ENCODE data around the gene CMSS1.

CMSS1 gene

DNA sequence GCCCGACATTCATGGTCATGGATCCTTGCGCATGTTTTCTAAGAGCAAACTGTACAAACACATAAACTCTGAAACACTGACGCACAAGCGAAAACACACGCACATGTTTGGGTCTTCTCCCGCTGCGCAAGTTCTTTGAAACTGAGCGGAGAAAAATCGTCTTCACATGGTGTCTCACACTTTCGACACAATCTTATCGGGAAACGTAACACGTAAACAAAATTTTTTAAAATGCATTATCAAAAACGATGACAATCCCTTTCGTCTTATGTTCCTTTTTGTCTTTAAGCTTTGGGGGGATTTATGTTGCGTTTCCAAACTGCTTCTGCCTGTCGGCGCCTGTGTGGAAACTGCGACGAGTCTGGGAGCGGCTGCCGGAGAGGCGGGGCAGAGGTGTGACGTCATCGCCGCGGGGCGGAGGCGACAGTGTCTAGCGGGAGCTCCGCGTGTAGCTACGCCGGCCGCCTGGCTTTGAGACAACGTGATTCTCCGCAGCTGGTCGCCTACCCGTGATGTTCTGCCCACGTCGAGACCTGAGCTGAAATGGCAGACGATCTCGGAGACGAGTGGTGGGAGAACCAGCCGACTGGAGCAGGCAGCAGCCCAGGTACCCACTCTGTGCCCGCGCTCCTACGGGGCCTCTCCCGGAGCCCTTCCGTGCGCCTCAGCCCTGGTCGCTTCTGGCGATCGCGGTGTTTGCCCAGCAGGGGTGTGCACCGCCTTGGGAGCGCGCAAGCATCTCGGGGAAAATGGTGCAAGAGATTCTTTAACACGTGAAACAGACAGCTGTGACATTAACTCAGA, at the start of gene CMSS1:
TSS of gene CMSS1 (plus strand) at position 426 of the 804 bp plus-strand sequence.
- peak; percentile 95 for DNase-seq

DNA sequence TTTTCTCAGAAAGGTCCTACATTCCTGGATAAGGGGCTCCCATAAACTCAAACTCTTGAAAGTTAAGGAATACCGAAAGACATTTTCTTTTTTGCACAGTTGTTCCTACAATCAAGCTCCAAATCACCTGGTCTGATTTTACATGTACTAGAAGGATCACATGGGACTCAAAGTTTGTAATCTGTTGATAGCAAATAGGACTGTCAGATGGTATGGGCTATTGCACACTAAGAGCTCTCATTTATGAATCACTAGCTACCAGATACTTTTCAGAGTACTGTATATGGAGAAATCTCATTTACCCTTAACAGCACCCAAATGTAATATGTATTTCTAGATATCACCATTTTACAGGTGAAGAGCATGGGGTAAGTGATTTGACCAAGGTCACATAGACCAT, 49.5 kb upstream of the CMSS1 start:
- no peak for DNase-seq

DNA sequence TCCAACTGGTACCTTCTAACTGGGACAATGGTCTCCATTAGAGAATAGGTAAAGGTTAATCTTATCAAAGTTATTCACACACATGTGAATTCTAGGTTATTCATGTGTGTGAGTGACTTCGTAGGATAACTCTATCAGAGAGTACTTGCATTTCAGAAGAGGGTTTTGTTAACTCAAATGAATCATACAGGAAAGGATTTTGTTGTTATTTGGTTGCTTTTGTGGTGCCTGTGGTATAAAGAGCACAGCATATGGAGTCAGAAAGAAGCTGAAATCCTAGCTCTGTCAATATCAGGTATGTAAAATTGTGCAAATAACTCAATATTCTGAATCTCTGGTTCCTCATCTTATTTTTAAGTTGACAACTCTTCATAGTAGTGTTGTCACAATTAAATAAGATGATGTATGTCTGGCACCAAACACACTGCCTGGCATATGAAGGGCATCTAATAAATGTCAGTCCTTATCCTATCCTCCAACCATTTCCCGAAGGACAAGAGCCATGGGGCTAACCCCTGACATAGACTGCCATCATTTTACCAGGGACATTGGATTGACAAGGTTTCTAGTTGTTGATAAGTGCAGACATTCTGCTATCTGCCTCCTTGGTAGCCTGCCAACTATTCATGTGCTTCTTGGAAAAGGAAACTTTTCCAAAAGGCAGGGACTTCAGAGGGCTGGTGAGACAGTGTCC, 48.7 kb upstream of the CMSS1 start:
- DNase-seq: no peak

DNA sequence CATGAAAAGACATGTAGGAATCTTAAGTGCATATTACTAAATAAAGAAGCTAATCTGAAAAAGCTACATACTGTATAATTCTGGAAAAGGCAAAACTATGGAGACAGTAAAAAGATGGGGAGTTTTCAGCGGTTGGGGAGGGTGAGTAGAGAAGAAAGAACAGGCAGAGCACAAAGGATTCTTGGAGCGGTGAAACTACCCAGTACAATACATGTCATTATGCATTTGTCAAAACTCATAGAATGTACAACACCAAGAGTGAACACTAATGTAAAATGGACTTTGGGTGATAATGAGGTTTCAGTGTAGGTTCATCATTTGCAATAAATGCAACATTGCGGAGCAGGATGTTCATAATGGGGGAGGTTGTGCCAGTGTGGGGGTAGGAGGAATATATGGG, 45.5 kb upstream of the CMSS1 start:
- DNase-seq: no peak

DNA sequence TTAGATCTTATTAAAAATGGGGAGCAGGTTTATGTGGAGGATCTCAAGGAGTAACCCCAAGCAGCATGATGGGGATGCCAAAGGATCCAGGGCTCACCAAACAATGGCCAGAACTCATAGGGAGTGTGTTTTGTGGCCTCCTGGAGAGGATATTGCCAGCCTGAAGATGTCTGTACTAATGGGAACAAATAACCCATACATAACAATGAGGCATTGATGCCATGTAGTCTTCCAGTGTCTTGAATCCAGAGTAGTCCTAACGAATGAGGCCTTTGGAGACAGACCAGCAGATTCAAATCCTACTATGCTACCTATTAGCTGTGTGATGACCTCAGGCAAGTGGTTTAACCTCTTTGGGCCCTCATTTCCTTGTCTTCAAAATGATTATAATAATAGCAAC, 45.0 kb upstream of the CMSS1 start:
- no peak for DNase-seq

DNA sequence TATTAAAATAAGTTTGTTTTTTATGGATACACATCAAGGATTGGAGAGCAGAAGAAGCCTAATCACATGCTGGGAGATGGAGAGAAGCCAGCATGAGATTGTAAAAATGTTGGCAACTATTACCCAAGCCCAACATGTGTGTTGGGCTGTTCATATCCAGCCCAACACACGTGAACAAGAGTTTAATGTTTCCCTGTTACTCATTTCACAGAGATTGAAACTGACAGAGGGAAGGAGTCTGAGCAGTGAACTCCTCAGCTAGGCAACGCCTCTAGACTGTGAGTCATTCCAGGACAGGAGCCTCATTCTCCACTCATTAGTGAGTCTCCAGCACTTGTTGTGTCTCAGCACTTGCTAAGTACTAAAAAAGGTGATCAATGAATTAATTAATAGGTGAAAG, 43.2 kb upstream of the CMSS1 start:
- peak; percentile 63 for DNase-seq

DNA sequence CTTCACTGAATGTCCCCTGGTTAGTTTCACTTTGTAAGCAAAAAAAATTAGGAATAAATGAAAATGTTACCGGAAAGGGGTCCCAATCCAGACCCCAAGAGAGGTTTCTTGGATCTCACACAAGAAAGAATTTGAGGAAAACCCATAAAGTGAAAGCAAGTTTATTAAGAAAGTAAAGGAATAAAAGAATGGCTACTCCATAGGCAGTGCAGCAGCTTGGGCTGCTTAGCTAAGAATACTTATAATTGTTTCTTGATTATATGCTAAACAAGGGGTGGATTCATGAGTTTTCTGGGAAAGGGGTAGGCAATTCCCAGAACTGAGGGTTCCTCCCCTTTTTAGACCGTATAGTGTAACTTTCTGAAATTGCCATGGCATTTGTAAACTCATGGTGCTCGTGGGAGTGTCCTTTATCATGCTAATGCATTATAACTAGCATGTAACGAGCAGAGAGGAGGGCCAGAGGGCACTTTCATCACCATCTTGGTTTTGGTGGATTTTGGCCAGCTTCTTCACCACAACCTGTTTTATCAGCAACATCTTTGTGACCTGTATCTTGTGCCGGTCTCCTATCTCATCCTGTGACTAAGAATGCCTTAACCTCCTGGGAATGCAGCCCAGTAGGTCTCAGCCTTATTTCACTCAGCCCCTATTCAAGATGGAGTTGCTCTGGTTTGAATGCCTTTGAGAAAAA, 41.0 kb upstream of the CMSS1 start:
- no peak for DNase-seq

DNA sequence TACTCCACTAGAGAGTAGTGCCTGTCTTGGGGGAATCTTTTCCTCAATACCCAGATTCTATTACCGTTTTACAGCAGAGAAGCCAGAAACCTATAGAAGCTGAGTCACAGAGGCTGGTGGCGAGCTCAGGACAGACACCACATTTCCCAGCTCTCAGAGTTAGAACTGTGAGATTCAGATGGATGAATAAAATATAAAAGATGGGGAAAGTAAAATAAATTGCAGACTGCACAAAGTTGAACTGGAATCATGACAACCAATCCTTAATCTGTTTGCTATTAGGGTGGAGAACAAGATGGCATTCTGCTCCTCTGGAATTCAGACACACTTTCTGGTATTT, 40.5 kb upstream of the CMSS1 start:
- no peak for DNase-seq

DNA sequence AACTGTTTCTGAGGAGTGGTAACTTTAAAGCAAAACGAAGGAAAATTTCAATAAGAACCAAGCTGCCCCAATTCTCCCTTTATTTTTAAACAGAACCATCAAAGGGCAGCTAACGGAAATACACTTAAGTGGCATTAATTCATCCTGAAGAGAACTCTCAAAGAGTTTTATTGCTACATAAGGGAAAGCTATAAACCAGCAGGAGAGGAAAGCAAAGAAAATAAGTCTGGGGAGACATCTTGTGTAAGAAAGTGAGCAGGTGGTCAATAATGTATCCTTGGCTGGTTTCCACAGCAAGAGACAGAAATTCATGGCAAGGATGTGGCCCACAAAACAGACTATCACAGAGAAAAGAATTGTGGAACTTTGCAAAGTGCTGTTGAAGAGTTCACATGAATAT, 40.0 kb upstream of the CMSS1 start:
- DNase-seq: no peak

DNA sequence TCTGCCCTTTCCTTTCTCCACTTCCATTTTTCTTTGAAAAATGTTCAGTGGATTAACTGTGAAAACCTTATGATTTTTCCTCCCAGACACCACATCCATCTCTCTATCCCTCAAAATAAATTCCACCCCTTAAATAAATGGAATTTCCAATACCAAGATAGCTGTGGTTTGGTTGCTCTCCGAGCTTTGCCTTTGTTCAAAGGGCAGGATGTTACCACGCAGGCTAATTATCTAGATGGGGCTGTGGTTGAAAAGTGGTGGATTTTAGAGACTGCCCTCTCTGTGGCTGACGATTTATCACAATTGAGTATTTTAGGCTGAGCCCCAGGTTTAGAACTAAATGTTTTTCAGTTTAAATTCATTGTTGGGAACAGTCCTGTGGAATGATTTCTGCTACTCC, 36.9 kb upstream of the CMSS1 start:
- no peak for DNase-seq

DNA sequence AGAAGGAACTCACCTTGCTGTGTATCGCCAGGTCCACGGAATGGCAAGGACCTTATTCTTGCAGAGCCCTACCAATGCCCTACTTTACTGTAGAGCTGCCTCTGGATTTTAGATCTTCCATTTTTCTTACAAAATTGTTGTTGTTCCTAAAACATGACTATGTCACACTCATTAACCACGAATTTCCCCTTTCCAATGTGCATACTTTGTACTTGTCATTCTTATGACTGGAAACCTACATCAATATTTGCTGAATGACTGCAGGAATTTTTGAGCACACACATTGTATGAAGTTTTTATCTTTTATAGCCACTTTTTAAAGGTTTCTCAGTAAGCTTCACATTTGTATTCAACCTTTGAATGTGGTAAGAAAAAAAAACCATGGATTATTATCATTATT, 35.9 kb upstream of the CMSS1 start:
- no peak for DNase-seq

DNA sequence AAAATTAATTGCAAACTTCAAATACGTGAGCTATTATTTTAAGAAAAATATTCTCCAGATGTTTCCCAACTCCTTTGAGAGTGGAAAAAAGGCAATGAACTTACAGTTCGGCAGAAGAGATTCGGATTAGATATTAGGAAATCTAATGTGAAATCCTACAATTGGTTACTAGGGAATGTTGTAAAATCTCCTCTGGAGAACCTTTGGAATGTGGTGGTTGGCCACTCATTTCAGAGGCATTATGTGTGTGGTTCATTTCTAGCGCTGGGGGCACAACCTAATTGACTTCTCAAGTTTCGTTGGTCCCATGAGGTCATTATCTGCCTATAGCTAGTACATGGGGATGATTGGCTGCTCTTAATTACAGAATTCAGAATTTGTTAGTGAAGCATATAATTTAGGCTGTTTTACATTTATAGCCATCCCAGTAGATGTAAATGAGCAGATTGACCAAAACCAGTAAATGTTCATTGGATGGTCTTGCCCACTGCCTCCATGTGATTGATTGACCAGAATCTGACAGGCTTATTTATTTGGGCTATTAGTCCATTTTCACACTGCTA, 34.6 kb upstream of the CMSS1 start:
- no peak for DNase-seq

DNA sequence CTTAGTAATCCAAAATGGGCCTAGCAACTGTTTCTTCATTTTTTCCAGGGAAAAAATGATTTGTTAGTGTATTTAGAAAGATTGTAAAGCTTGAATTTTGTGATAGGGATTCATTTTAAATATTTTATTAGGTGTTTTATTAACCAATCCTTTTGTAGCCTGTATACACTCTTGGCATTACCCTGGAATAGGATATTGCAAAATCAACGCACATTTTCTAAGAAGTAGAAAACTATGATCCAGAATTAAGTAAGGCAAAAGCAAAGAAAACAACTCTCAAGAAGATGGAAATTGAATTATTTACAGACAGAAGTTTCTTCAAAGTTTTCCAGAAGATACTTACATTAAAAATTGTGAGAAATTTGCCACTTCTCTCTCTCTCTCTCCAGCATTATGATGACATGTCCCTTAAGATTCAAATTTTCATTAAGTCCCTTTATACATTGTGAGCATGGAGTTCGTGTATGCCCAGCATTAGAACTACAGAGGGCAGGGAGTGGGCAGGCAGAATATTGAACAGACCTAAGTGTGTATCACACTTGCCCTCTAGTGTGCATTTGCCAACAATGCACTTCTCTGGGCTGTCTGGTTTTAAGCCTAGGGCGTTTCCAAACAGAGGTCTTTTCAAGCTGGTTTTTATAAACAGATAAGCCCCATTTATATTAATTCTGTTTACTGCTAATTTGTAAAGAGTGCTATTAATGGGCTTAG, 28.5 kb upstream of the CMSS1 start:
- peak; percentile 43 for DNase-seq

DNA sequence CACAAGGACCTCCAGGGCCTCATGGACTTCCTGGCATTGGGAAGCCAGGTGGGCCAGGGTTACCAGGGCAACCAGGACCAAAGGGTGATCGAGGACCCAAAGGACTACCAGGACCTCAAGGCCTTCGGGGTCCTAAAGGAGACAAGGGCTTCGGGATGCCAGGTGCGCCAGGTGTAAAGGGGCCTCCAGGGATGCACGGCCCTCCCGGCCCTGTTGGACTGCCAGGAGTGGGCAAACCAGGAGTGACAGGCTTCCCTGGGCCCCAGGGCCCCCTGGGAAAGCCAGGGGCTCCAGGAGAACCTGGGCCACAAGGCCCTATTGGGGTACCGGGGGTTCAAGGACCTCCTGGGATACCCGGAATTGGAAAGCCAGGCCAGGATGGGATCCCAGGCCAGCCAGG, 23.2 kb upstream of the CMSS1 start:
- DNase-seq: no peak

DNA sequence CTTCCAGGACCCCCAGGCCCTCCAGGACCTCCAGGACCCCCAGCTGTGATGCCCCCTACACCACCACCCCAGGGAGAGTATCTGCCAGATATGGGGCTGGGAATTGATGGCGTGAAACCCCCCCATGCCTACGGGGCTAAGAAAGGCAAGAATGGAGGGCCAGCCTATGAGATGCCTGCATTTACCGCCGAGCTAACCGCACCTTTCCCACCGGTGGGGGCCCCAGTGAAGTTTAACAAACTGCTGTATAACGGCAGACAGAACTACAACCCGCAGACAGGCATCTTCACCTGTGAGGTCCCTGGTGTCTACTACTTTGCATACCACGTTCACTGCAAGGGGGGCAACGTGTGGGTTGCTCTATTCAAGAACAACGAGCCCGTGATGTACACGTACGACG, 22.1 kb upstream of the CMSS1 start:
- no peak for DNase-seq

DNA sequence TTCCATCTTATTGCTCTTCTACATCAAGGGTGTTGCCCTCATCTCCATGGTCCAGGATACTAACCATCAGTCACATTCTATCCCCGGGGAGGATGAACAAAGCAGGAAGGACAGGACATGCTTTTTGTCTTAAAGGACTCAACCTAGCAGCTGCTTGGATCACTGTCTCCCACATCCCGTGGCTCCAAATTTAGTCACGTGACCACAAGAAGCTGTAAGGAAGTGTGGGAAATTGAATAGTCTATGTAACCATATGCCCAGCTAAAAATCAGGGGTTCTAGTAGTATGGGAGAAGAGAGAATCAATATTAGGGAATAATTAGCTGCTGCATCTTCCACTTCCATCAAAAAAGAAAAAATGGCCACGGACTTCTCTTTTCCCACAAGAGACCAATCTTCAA, 18.2 kb upstream of the CMSS1 start:
- DNase-seq: no peak

DNA sequence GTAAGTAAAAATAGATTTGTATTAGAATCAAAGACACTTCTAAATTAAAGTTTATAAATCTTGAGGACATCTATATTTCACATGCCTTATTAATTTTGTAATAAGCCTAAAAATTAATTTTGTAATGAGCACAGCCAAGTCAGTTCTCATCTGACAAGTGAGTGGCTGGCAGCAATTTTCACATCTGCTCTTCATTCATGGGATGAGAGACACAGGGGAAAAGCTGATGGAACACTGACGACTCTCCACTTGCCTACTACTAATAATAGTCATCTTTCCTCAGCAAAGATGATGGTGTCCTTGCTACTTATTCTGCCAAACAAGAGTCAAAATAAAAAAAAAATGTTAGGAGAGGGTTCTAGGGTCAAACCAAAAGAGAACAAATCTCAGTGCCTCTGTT, 14.4 kb upstream of the CMSS1 start:
- DNase-seq: no peak

DNA sequence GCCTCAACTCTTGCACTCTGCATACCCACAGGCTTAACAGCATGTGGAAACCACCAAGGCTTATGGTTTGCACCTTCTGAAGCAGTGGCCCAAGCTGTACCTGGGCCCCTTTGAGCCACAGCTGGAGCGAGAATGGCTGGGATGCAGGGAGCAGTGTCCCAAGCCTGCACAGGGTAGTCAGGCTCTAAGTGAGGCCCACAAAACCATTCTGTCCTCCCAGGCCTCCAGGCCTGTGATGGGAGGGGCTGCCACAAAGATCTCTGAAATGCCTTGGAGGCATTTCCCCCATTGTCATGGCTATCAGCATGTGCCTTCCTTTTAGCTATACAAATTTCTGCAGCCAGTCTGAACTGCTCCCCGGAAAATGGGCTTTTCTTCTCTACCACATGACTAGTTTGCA, 12.5 kb upstream of the CMSS1 start:
- no peak for DNase-seq

DNA sequence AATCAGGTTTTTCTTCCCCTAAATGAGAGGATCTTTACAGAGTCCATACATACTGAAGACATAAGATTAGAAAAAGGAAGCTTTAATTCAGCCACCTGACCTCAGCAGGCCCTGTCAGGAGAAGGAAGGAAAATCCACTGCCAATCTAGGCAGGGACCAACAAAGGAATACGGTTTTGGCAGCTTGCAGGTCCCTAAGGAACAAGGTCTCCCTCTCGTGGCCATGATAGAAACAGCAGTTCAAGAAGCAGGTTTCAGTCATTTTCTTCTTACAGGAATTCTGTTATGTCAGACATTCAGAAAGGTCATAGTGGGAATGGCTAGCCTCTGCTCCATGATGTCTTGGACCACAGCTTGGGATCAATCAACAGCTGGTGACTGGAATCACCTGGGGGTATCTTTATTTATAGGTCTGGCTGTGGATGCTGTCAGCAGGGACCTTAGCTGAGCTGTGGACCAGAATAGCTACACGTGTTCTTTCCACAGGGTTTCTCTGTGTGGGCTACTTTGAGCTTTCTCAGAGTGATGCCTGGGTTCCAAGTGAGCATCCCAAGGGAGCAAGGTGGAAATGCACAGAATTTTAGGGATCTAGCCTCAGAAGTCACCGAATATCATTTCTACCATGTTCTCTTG, 9.4 kb upstream of the CMSS1 start:
- peak; percentile 50 for DNase-seq

DNA sequence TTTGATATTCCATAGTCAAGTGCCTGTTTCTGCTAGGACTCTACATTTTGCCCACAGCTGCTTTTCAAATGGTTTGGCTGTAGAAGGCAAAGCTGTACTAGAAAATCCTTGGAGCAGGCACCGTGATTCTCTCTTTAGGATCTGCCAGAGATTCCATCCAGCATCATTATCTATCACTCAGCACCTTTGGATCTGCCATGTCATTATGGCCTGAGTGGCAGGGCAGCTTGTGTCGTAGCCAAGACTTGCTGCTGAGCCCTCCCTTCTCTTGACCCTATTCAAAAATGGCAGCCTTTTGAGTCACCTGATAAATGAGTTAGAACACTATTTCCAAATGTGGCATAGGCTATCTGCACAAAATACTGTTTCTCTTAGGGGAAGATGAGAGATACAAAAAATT, 8.1 kb upstream of the CMSS1 start:
- no peak for DNase-seq

DNA sequence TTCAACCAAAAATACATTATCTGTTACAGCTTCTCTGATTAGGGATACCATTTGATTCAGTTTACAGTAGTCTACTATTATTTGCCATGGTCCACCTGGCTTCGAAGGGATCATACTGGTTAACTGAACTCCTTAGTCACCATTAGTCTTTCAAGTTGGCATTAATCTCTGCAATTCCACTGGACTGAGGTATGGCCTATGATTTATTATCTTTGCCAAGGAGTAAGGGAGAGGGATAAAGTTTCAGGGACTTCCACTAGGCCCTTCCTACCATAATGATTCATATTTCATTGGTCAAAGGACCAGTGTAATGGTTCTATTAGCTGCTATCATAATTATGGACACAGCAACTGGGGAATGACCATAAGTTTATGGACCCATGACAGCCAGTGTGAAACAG, 7.3 kb upstream of the CMSS1 start:
- DNase-seq: no peak

DNA sequence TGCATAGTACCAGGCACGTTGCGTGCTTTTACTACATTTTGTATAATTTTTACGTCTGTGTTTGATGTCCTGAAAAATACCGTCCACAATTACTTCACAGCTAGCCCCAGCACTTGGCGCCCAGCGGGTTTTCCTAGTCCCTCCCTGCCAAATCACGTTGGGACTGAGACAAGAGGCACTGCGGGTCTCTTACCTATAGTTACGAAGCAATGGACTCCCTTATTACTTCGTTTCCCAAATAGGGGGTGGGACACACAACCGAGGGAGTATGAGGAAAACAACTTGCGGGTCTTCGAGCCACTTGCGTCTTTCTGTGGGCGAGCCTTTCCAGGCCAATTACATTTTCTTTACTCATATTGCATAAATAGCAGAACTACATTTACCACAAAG, 620 bp upstream of the CMSS1 start:
- peak; percentile 2 for DNase-seq

DNA sequence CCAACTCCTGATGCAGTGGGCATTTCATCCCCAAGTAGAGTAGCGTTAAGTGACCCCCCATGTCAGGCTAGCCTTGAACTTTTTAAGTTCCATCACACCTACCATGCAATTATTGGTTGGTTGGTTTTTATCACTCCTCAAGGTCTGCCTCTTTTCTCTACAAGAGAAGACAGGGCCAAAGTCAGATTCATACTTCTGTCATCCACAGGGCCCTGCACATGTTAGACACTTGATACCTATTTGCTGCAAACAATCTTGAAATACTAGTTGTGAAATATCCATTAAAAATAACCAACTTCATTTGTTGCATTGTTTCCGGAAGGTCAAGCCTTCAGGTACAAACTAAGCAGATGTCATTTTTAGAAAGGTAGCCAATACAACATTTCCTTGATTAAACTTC, 1.2 kb downstream of the CMSS1 start:
- peak; percentile 2 for DNase-seq

All from activated CD4-positive, alpha-beta T cell treated with anti-CD3 and anti-CD28 coated beads, Interleukin-2, Interleukin-6, amounts not matched to agents 100 ng/mL and 50 ng/mL, durations not matched to agents 16 hours and 8 hours (primary cell).